Measurements from ENCODE around the gene POP4. TPM values are rescaled to one million over a fixed set of nuclear protein-coding genes. Genes with fewer than 3 reads are reported as not detected.
A peak's percentile ranks its signal among the peaks of the same experiment; 100 is the strongest.

POP4 gene
- total RNA-seq, 1 experiment from 2014 or later, result 75.0 TPM

DNA sequence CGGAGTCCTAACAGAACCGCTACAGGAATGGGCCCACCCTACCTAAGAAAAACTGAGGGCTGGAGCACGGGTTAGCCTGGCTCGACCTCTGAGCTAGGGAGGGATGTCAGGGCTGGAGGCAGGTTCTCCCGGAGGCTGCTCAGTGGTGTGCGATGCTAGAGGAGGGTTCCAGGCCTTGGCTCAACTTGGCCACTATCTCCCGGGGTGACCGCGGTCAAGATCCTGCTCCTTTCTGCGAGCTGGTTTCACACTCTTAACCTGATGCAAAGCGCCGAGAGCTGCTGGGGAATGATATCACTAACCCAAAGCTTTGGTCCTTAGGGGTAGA, 301 bp downstream of the POP4 start:
- TSS peak; percentile 64 for BruUV-seq (replicated peaks)
- no peaks in the 10 kb centered on the region for H3K4me1 ChIP-seq
- H3K4me3 ChIP-seq (ENCODE audit: low read depth, low read length), result peak overlapping the region; percentile 92
- no peak for DNase-seq
- Mint-ChIP-seq H3K27ac (ENCODE audit: unreplicated experiment) (peak overlapping the region; percentile 100), H3K36me3 (ENCODE audit: insufficient read depth, unreplicated experiment) (peaks cover 16% of the 10 kb centered on the region), H3K4me1 (ENCODE audit: low read depth, unreplicated experiment) (no peaks in the 10 kb centered on the region), H3K27me3 (ENCODE audit: insufficient read depth, unreplicated experiment) (no peaks in the 10 kb centered on the region), H3K9me3 (ENCODE audit: unreplicated experiment) (no peaks in the 10 kb centered on the region), H3K4me3 (ENCODE audit: unreplicated experiment) (peak overlapping the region; percentile 99)
- TF ChIP-seq CTCF (IDR thresholded peaks at IDR 0.05; ENCODE audit: insufficient read depth in 1 of 2, low read depth in 1 of 2, low read length in 1 of 2, severe bottlenecking in 1 of 2, unreplicated experiment in 1 of 2), result no peak
- intact Hi-C loops (cut with micrococcal nuclease; ENCODE audit: unreplicated experiment), result loop anchor here (1.0 to 5.0 kb wide), 2 partner anchors 110 to 336 kb away; partner anchors contain the start of gene URI1
- no peaks in the 10 kb centered on the region for H3K27me3 ChIP-seq (replicated peaks; ENCODE audit: control insufficient read depth, insufficient read depth, low read length)
- ChIA-PET CTCF (interaction anchor here (0.6 to 2.7 kb wide), 4 partner anchors 59 to 244 kb away, joined by 3 to 24 read pairs (median 4); partner anchors contain the start of gene PLEKHF1), POLR2A (interaction anchor here (0.6 to 1.8 kb wide), 8 partner anchors 17 to 336 kb away, joined by 3 to 15 read pairs (median 6); partner anchors contain the start of genes C19orf12, PLEKHF1 and URI1)
- H3K36me3 ChIP-seq (ENCODE audit: control insufficient read depth, insufficient read depth, low read length), result peaks cover 4% of the 10 kb centered on the region
- no peaks in the 10 kb centered on the region for H3K9me3 ChIP-seq

DNA sequence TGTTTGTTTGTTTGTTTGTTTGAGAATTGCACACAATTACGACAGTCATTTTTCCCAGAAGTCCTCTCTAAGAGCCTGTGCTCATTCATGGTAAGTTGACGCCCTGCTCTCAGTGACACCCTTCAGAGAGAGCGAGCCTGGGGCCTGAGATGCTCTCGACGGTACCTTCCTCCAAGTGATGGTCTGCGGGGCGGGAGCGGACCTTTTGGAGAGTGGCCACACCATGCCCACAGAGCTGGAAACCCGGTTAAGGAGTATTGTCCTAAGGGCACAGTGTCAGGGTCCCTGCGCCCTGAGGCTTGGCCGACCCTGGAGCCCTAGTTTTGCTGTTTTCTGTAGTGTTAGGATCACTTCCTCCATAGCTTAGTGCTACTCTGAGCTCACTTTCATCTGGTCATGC, 3.6 kb downstream of the POP4 start:
- no peaks in the 10 kb centered on the region for H3K4me1 Mint-ChIP-seq (ENCODE audit: low read depth, unreplicated experiment)
- no peaks in the 10 kb centered on the region for H3K4me1 ChIP-seq
- H3K4me3 Mint-ChIP-seq (ENCODE audit: unreplicated experiment), result no peak overlapping the region
- no peaks in the 10 kb centered on the region for H3K9me3 Mint-ChIP-seq (ENCODE audit: unreplicated experiment)
- TF ChIP-seq CTCF (IDR thresholded peaks at IDR 0.05; ENCODE audit: insufficient read depth in 1 of 2, low read depth in 1 of 2, low read length in 1 of 2, severe bottlenecking in 1 of 2, unreplicated experiment in 1 of 2), result no peak
- peaks cover 32% of the 10 kb centered on the region for H3K36me3 Mint-ChIP-seq (ENCODE audit: insufficient read depth, unreplicated experiment)
- no peak for DNase-seq
- H3K27me3 Mint-ChIP-seq (ENCODE audit: insufficient read depth, unreplicated experiment), result no peaks in the 10 kb centered on the region
- ChIA-PET CTCF (interaction anchor here (0.6 to 3.2 kb wide), 4 partner anchors 107 to 1193 kb away, joined by 4 to 28 read pairs (median 6); no protein-coding TSS in a partner anchor), POLR2A (no interaction called here)
- BruUV-seq (replicated peaks), result no TSS peak
- H3K27me3 ChIP-seq (replicated peaks; ENCODE audit: control insufficient read depth, insufficient read depth, low read length), result no peaks in the 10 kb centered on the region
- no peak overlapping the region for H3K27ac Mint-ChIP-seq (ENCODE audit: unreplicated experiment)
- intact Hi-C loops (cut with micrococcal nuclease; ENCODE audit: unreplicated experiment), result loop anchor here (1.0 to 5.0 kb wide), 4 partner anchors 53 to 333 kb away; partner anchors contain the start of gene URI1
- no peak overlapping the region for H3K4me3 ChIP-seq (ENCODE audit: low read depth, low read length)
- peaks cover 9% of the 10 kb centered on the region for H3K36me3 ChIP-seq (ENCODE audit: control insufficient read depth, insufficient read depth, low read length)
- no peaks in the 10 kb centered on the region for H3K9me3 ChIP-seq

DNA sequence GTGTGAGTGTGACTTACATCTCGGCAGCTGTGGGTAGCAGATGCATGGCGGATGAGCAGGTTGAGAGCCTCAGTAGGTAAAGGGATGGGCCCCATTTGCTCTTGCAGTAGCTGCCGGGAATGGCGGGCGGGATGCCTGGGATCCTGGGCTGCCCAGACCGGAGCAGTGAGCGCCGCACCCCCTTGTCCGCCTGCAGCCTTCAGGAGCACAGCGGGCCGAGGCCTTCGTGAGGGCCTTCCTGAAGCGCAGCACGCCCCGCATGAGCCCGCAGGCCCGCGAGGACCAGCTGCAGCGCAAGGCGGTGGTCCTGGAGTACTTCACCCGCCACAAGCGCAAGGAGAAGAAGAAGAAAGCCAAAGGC, 4.1 kb downstream of the POP4 start:
- H3K4me1 ChIP-seq, result no peaks in the 10 kb centered on the region
- intact Hi-C loops (cut with micrococcal nuclease; ENCODE audit: unreplicated experiment), result loop anchor here (1.0 to 2.0 kb wide), 3 partner anchors 53 to 106 kb away; no protein-coding TSS in a partner anchor
- no TSS peak for BruUV-seq (replicated peaks)
- H3K9me3 ChIP-seq, result no peaks in the 10 kb centered on the region
- no peak overlapping the region for H3K4me3 ChIP-seq (ENCODE audit: low read depth, low read length)
- H3K27me3 ChIP-seq (replicated peaks; ENCODE audit: control insufficient read depth, insufficient read depth, low read length), result no peaks in the 10 kb centered on the region
- Mint-ChIP-seq H3K36me3 (ENCODE audit: insufficient read depth, unreplicated experiment) (peaks cover 33% of the 10 kb centered on the region), H3K4me1 (ENCODE audit: low read depth, unreplicated experiment) (no peaks in the 10 kb centered on the region), H3K27me3 (ENCODE audit: insufficient read depth, unreplicated experiment) (no peaks in the 10 kb centered on the region), H3K27ac (ENCODE audit: unreplicated experiment) (no peak overlapping the region), H3K9me3 (ENCODE audit: unreplicated experiment) (no peaks in the 10 kb centered on the region), H3K4me3 (ENCODE audit: unreplicated experiment) (no peak overlapping the region)
- CTCF ChIA-PET, result interaction anchor here (0.6 to 3.2 kb wide), 7 partner anchors 10 to 234 kb away, joined by 3 to 28 read pairs (median 4); no protein-coding TSS in a partner anchor
- H3K36me3 ChIP-seq (ENCODE audit: control insufficient read depth, insufficient read depth, low read length), result peaks cover 9% of the 10 kb centered on the region
- POLR2A ChIA-PET, result no interaction called here
- no peak for TF ChIP-seq CTCF (IDR thresholded peaks at IDR 0.05; ENCODE audit: insufficient read depth in 1 of 2, low read depth in 1 of 2, low read length in 1 of 2, severe bottlenecking in 1 of 2, unreplicated experiment in 1 of 2)
- no peak for DNase-seq
